Tibial nerve (tissue), 4 donors: Measurements from ENCODE around the gene TAMALIN. TPM values are rescaled to one million over a fixed set of nuclear protein-coding genes. Genes with fewer than 3 reads are reported as not detected.

ENCODE experiments used
- DNase-seq, 2 donors: peaks; one replicate each; pipeline ENCODE4 v3.0.0-alpha.2; 2019; ENCODE audit warnings: low spot score in 2 of 2
- H3K27ac ChIP-seq, 4 donors: fragments of 200-600 bp; sonication (generic) in 3 of 4; one replicate each; pipeline ENCODE4 v1.5.1; 2017 to 2019; ENCODE audit warnings: mild to moderate bottlenecking in 1 of 4
- H3K27me3 ChIP-seq, 2 donors: fragments of 200-600 bp; sonication (generic) in 1 of 2; one replicate each; pipeline versions ENCODE4 v1.5.1 to v1.6.0; 2017 to 2019
- H3K36me3 ChIP-seq, 3 donors: fragments of 200-600 bp; sonication (generic); one replicate each; pipeline ENCODE4 v1.5.1; 2018 to 2019
- H3K4me1 ChIP-seq, 4 donors: fragments of 200-600 bp; sonication (generic) in 3 of 4; one replicate each; pipeline ENCODE4 v1.5.1; 2017 to 2019
- H3K4me3 ChIP-seq, 4 donors: fragments of 200-600 bp; sonication (generic) in 3 of 4; one replicate each; pipeline ENCODE4 v1.5.1; 2017 to 2019; ENCODE audit warnings: mild to moderate bottlenecking in 1 of 4, moderate library complexity in 1 of 4
- H3K9me3 ChIP-seq, 4 donors: fragments of 200-600 bp; sonication (generic) in 3 of 4; one replicate each; pipeline ENCODE4 v1.5.1; 2017 to 2019
- CTCF ChIP-seq, 5 experiments: fragments of 200-600 bp in 3 of 5; fragments of 450-650 bp in 2 of 5; sonication (generic) in 3 of 5; IDR thresholded peaks; one replicate each; pipeline ENCODE4 v1.5.1; 2016 to 2019; ENCODE audit warnings: antibody characterized with exemption in 5 of 5, mild to moderate bottlenecking in 3 of 5, moderate library complexity in 2 of 5
- EP300 ChIP-seq, 2 donors: sonication (generic); formaldehyde crosslinking; IDR thresholded peaks; one replicate each; pipeline ENCODE4 v1.6.1; 2017; ENCODE audit warnings: antibody characterized with exemption in 2 of 2, mild to moderate bottlenecking in 1 of 2
- POLR2A ChIP-seq, 2 donors: fragments of 450-650 bp; IDR thresholded peaks; one replicate each; pipeline ENCODE4 v1.6.1; 2017; ENCODE audit warnings: antibody characterized with exemption in 2 of 2, mild to moderate bottlenecking in 2 of 2, moderate library complexity in 2 of 2
- WGBS, 2 donors: methylation state at CpG; one replicate each; pipeline ENCODE4 v1.1.5; 2018; 5-methylcytosine and 5-hydroxymethylcytosine counted together
- total RNA-seq, 4 donors: library from RNA; depleted of rRNA; stranded (reverse); fragments of >200 nt; gene quantifications; one replicate each; pipeline ENCODE4 v1.1.0, GENCODE V29; 2016

TAMALIN gene
- total RNA-seq, 4 donors from 2014 or later: 30.6 to 54.0 (median 37.8) TPM

GRCh38 chr12:52032446-52032803 is 25.7 kb downstream of the TAMALIN start:
- H3K9me3 ChIP-seq: no peaks in the 10 kb centered on the region
- 5 to 7% methylated on average over 5 of the region's 5 CpGs for WGBS, 2 donors
- H3K36me3 ChIP-seq: no peaks in the 10 kb centered on the region
- H3K4me1 ChIP-seq: peaks cover 4 to 46% (median 26%) of the 10 kb centered on the region in 4 donors
- peak; percentile 80 to 95 for DNase-seq
- H3K27me3 ChIP-seq: no peaks in the 10 kb centered on the region
- H3K4me3 ChIP-seq: peak overlapping the region; percentile 18 to 44 (median 28)
- peak overlapping the region; percentile 87 to 99 (median 93) for H3K27ac ChIP-seq
- TF ChIP-seq EP300 (IDR thresholded peaks at IDR 0.05) (no peak), POLR2A (IDR thresholded peaks at IDR 0.05) (no peak), CTCF (IDR thresholded peaks at IDR 0.05) (no peak)

GRCh38 chr12:52032804-52033445 is 26.2 kb downstream of the TAMALIN start:
- Histone ChIP-seq H3K27me3 (no peaks in the 10 kb centered on the region), H3K27ac (peak overlapping the region; percentile 87 to 99 (median 93)), H3K4me1 (peaks cover 4 to 51% (median 28%) of the 10 kb centered on the region in 4 donors), H3K4me3 (peak overlapping the region; percentile 18 to 44 (median 28)), H3K9me3 (no peaks in the 10 kb centered on the region), H3K36me3 (no peaks in the 10 kb centered on the region)
- WGBS, 2 donors: 1% methylated on average over 28 to 38 of the region's 48 CpGs
- TF ChIP-seq EP300 (IDR thresholded peaks at IDR 0.05) (peak; percentile 96), CTCF (IDR thresholded peaks at IDR 0.05) (peak in 2 of 5 experiments; percentile 9 to 43), POLR2A (IDR thresholded peaks at IDR 0.05) (peak in 1 of 2 donors; percentile 95)
- peak; percentile 93 to 97 for DNase-seq

- 55 to 59% methylated on average over 13 of the region's 13 CpGs for WGBS, 2 donors
- peak overlapping the region in 3 of 4 donors; percentile 19 to 44 (median 38) for H3K4me3 ChIP-seq
- H3K36me3 ChIP-seq: no peaks in the 10 kb centered on the region
- no peaks in the 10 kb centered on the region for H3K9me3 ChIP-seq
- TF ChIP-seq POLR2A (IDR thresholded peaks at IDR 0.05): no peak
- no peak for TF ChIP-seq CTCF (IDR thresholded peaks at IDR 0.05)
- DNase-seq: no peak
- peak overlapping the region; percentile 87 to 99 (median 93) for H3K27ac ChIP-seq
- peaks cover 4 to 58% (median 28%) of the 10 kb centered on the region in 4 donors for H3K4me1 ChIP-seq
- H3K27me3 ChIP-seq: no peaks in the 10 kb centered on the region
These were observed 26.8 kb downstream of the TAMALIN start for GRCh38 chr12:52033446-52034140.

GRCh38 chr12:52035190-52035589 is 28.4 kb downstream of the TAMALIN start:
- Histone ChIP-seq H3K9me3 (no peaks in the 10 kb centered on the region), H3K27me3 (no peaks in the 10 kb centered on the region), H3K36me3 (no peaks in the 10 kb centered on the region), H3K27ac (peak overlapping the region; percentile 87 to 99 (median 93)), H3K4me3 (no peak overlapping the region), H3K4me1 (peaks cover 4 to 68% (median 28%) of the 10 kb centered on the region in 4 donors)
- 61 to 67% methylated on average over 4 of the region's 4 CpGs for WGBS, 2 donors
- DNase-seq: no peak
- TF ChIP-seq CTCF (IDR thresholded peaks at IDR 0.05): no peak
- TF ChIP-seq EP300 (IDR thresholded peaks at IDR 0.05): no peak
- no peak for TF ChIP-seq POLR2A (IDR thresholded peaks at IDR 0.05)

GRCh38 chr12:52035926-52036325 is 29.2 kb downstream of the TAMALIN start:
- peaks cover 4 to 68% (median 28%) of the 10 kb centered on the region in 4 donors for H3K4me1 ChIP-seq
- peak overlapping the region; percentile 79 to 99 (median 93) for H3K27ac ChIP-seq
- H3K4me3 ChIP-seq: no peak overlapping the region
- TF ChIP-seq POLR2A (IDR thresholded peaks at IDR 0.05): no peak
- WGBS, 2 donors: 77% methylated on average over 2 of the region's 2 CpGs
- no peak for DNase-seq
- H3K36me3 ChIP-seq: no peaks in the 10 kb centered on the region
- H3K9me3 ChIP-seq: no peaks in the 10 kb centered on the region
- H3K27me3 ChIP-seq: no peaks in the 10 kb centered on the region
